A549 (cell line): Measurements from ENCODE around the gene NOTCH3. TPM values are rescaled to one million over a fixed set of nuclear protein-coding genes. Genes with fewer than 3 reads are reported as not detected.

Experiments
- ATAC-seq, 2 experiments: fragments of 200-7000 bp in 1 of 2; fragments of >200 bp in 1 of 2; cut with Nextera tagmentation in 1 of 2; cut with Tn5 transposase in 1 of 2; 3 replicates each; pipeline versions ENCODE4 v1.8.0 to v1.9.1; 2018 to 2020; ENCODE audit warnings: mild to moderate bottlenecking in 1 of 2, moderate library complexity in 1 of 2
- CTCF ChIA-PET: fragments of 300-600 bp; sonication (Branson Sonifier 250); formaldehyde crosslinking; extraction: SDS; loops from one replicate; lab custom pipeline; 2021; ENCODE audit warnings: antibody characterized with exemption, inconsistent platforms; lab: Yijun Ruan, JAX
- POLR2A ChIA-PET: fragments of 350-600 bp; formaldehyde crosslinking; extraction: SDS; loops from one replicate; lab custom pipeline; 2021; ENCODE audit warnings: antibody characterized with exemption, inconsistent platforms; lab: Yijun Ruan, JAX
- DNase-seq, 2 experiments: peaks; one replicate each; pipeline versions ENCODE4 v3.0.0 to v3.0.0-alpha.2; 2011 to 2016; ENCODE audit warnings: low read depth in 1 of 2, low spot score in 1 of 2
- FAIRE-seq: peaks from 2 replicates; lab custom pipeline; 2011; peaks lifted over from hg19 to GRCh38; lab: Jason Lieb, UNC
- H3K27ac ChIP-seq, 2 experiments: fragments of >200 bp; sonication (Bioruptor Twin); formaldehyde crosslinking; 3 replicates each; pipeline ENCODE4 v1.5.1; 2016 to 2017
- H3K4me1 ChIP-seq: fragments of >200 bp; sonication (Bioruptor Twin); formaldehyde crosslinking; 3 replicates; pipeline ENCODE4 v1.6.1; 2016
- H3K4me2 ChIP-seq: fragments of >200 bp; sonication (Bioruptor Twin); formaldehyde crosslinking; 3 replicates; pipeline ENCODE4 v1.6.1; 2016
- H3K4me3 ChIP-seq: fragments of >200 bp; sonication (Bioruptor Twin); formaldehyde crosslinking; 3 replicates; pipeline ENCODE4 v1.5.1; 2016
- H3K9me3 ChIP-seq: fragments of >200 bp; sonication (Bioruptor Twin); formaldehyde crosslinking; 3 replicates; pipeline ENCODE4 v1.6.1; 2016
- ESRRA ChIP-seq: fragments of 150-350 bp; IDR thresholded peaks from 2 replicates; pipeline ENCODE4 v1.6.1; 2014; ENCODE audit warnings: mild to moderate bottlenecking, low read length, borderline replicate concordance
- FOSL2 ChIP-seq, 2 experiments: fragments of 450-650 bp in 1 of 2; fragments of >200 bp in 1 of 2; sonication (Bioruptor Twin) in 1 of 2; formaldehyde crosslinking; IDR thresholded peaks; 2 replicates each; pipeline versions ENCODE4 v1.5.0 to v1.6.1; 2016 to 2020; ENCODE audit warnings: mild to moderate bottlenecking in 1 of 2, moderate library complexity in 1 of 2
- HDAC2 ChIP-seq: fragments of 200-600 bp; sonication (generic); IDR thresholded peaks from 2 replicates; pipeline ENCODE4 v1.6.1; 2016
- HEYL ChIP-seq: fragments of 250-450 bp; sonication (Bioruptor Pico); IDR thresholded peaks from 2 replicates; pipeline ENCODE4 v1.8.0; 2021; ENCODE audit warnings: mild to moderate bottlenecking, moderate library complexity
- HOXA7 ChIP-seq: fragments of 250-450 bp; sonication (Bioruptor Pico); IDR thresholded peaks from 2 replicates; pipeline ENCODE4 v1.5.0; 2020; ENCODE audit warnings: mild to moderate bottlenecking, moderate library complexity
- JUN ChIP-seq, 2 experiments: fragments of >200 bp; sonication (Bioruptor Twin); formaldehyde crosslinking; IDR thresholded peaks; 2 replicates in 1 of 2; 3 replicates in 1 of 2; pipeline ENCODE4 v1.6.1; 2016 to 2017
- MAFK ChIP-seq: fragments of 450-650 bp; IDR thresholded peaks from 2 replicates; pipeline ENCODE4 v1.6.1; 2014; ENCODE audit not compliant: partially characterized antibody
- MAZ ChIP-seq: fragments of 150-350 bp; IDR thresholded peaks from 2 replicates; pipeline ENCODE4 v1.6.1; 2014; ENCODE audit warnings: antibody characterized with exemption, low read depth, low read length, borderline replicate concordance
- NPAS2 ChIP-seq: fragments of 250-450 bp; sonication (Bioruptor Pico); IDR thresholded peaks from 2 replicates; pipeline ENCODE4 v1.8.0; 2022; ENCODE audit warnings: mild to moderate bottlenecking, moderate library complexity, borderline replicate concordance
- NR3C1 ChIP-seq: fragments of >200 bp; sonication (Bioruptor Twin); formaldehyde crosslinking; IDR thresholded peaks from 3 replicates; pipeline ENCODE4 v1.6.1; 2017
- PHF8 ChIP-seq: fragments of 200-600 bp; sonication (generic); IDR thresholded peaks from 2 replicates; pipeline ENCODE4 v1.6.1; 2016; ENCODE audit warnings: low read depth, mild to moderate bottlenecking, antibody characterized with exemption, moderate library complexity, borderline replicate concordance
- TFCP2L1 ChIP-seq: fragments of 250-450 bp; sonication (Bioruptor Pico); IDR thresholded peaks from 2 replicates; pipeline ENCODE4 v1.5.0; 2021; ENCODE audit warnings: mild to moderate bottlenecking
- ZFP36 ChIP-seq: fragments of 450-650 bp; IDR thresholded peaks from 2 replicates; pipeline ENCODE4 v1.6.1; 2014; ENCODE audit warnings: borderline replicate concordance; ENCODE audit not compliant: partially characterized antibody
- ZNF302 ChIP-seq: fragments of 250-450 bp; sonication (Bioruptor Pico); IDR thresholded peaks from 2 replicates; pipeline ENCODE4 v1.9.0; 2021; ENCODE audit warnings: inconsistent platforms, mild to moderate bottlenecking, moderate library complexity
- ZSCAN20 ChIP-seq: fragments of 250-450 bp; sonication (Bioruptor Pico); IDR thresholded peaks from 2 replicates; pipeline ENCODE4 v1.8.0; 2022; ENCODE audit warnings: mild to moderate bottlenecking, moderate library complexity
- WGBS: methylation state at CpG from one replicate; pipeline ENCODE4 v1.1.6; 2017; ENCODE audit errors: missing lambda C conversion rate; 5-methylcytosine and 5-hydroxymethylcytosine counted together
- polyA plus RNA-seq, 4 experiments: library from polyadenylated mRNA; depleted of rRNA in 3 of 4; stranded (reverse); fragments of >200 nt; fragmentation: RNase III in 1 of 4; extraction: RNeasy Plus Mini Kit Qiagen cat#74134 plus additional on column Dnase treatment in 1 of 4; gene quantifications; 2 replicates in 3 of 4; 3 replicates in 1 of 4; pipeline ENCODE4 v1.2.3, GENCODE V29; 2011 to 2017
- TF ChIP-seq, protein P1 (sequence below): IDR thresholded peaks from 2 replicates; pipeline ENCODE4 v1.6.1; 2012
- TF ChIP-seq, protein P2 (sequence below): IDR thresholded peaks from 2 replicates; pipeline ENCODE4 v1.6.1; 2012; ENCODE audit warnings: low read depth, borderline replicate concordance
- TF ChIP-seq, protein P3 (sequence below): fragments of 250-450 bp; sonication (Bioruptor Pico); IDR thresholded peaks from 2 replicates; pipeline ENCODE4 v1.5.0; 2021; ENCODE audit warnings: mild to moderate bottlenecking, moderate library complexity, borderline replicate concordance
- TF ChIP-seq, protein P4 (sequence below): IDR thresholded peaks from 2 replicates; pipeline ENCODE4 v1.6.1; 2012
- TF ChIP-seq, protein P5 (sequence below): fragments of 200-600 bp; sonication (generic); IDR thresholded peaks from 2 replicates; pipeline ENCODE4 v1.6.1; 2016; ENCODE audit warnings: antibody characterized with exemption, mild to moderate bottlenecking, moderate library complexity

NOTCH3 gene
- polyA plus RNA-seq, 2 of the 4 experiments (the other 2 are of a cell fraction): 9.5 to 14.7 TPM

DNA sequence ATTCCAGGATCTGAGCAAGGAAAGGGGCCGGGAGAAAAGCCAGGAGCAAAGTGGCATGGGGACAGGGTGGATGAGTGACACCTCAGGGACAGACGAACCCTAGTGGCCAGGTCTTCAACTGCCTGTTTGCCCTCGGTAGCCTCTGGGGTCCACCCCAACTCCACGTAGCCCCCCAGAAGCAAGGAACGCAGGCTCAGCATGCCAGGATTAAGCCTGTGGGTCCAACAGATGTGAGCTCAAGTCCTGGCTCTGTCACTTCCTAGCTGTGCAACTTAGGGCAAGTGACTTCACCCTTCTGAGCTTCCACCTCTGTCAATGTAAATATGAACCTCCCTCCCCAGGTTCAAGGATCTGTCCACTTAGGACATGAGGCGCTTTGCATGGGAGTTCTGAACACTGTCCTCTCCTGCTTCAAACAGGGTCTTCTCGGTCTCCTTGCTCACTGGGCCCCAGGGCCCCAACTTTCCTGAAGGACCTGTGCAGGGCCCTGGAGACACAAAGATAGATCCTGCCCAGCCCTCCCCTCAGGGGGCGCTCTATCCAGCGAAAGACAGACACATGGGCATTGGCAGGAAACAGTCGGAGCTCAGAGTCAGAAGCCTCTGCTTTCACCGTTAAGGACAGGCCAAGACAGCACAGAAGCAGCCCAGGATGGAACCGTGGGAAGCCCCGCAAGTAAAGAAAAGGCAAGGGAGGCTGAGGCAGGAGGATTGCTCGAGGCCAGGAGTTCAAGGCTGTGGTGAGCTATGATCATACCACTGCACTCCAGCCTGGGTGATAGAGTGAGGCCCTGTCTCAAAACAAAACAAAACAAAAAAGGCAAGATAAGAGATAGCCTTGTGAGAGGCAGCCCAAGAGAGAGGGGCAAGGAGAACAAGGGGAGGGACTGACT, 80.4 kb downstream of the NOTCH3 start:
- no peak for TF ChIP-seq ZSCAN20 (CRISPR knock-in tag)
- TF ChIP-seq ZFP36: no peak
- no peak for TF ChIP-seq HOXA7 (CRISPR knock-in tag)
- TF ChIP-seq ZNF302: no peak
- TF ChIP-seq JUN (IDR thresholded peaks at IDR 0.05): no peak
- no peak for TF ChIP-seq ESRRA
- no peak for TF ChIP-seq FOSL2 (IDR thresholded peaks at IDR 0.05)
- TF ChIP-seq FOSL2 (CRISPR knock-in tag; IDR thresholded peaks at IDR 0.05): no peak
- no peak for TF ChIP-seq MAFK
- TF ChIP-seq, protein P1, sequence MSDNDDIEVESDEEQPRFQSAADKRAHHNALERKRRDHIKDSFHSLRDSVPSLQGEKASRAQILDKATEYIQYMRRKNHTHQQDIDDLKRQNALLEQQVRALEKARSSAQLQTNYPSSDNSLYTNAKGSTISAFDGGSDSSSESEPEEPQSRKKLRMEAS: no peak
- TF ChIP-seq HEYL (CRISPR knock-in tag): no peak
- TF ChIP-seq, protein P2, sequence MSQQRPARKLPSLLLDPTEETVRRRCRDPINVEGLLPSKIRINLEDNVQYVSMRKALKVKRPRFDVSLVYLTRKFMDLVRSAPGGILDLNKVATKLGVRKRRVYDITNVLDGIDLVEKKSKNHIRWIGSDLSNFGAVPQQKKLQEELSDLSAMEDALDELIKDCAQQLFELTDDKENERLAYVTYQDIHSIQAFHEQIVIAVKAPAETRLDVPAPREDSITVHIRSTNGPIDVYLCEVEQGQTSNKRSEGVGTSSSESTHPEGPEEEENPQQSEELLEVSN: no peak
- TF ChIP-seq TFCP2L1: no peak
- TF ChIP-seq NR3C1: no peak
- TF ChIP-seq, protein P3, sequence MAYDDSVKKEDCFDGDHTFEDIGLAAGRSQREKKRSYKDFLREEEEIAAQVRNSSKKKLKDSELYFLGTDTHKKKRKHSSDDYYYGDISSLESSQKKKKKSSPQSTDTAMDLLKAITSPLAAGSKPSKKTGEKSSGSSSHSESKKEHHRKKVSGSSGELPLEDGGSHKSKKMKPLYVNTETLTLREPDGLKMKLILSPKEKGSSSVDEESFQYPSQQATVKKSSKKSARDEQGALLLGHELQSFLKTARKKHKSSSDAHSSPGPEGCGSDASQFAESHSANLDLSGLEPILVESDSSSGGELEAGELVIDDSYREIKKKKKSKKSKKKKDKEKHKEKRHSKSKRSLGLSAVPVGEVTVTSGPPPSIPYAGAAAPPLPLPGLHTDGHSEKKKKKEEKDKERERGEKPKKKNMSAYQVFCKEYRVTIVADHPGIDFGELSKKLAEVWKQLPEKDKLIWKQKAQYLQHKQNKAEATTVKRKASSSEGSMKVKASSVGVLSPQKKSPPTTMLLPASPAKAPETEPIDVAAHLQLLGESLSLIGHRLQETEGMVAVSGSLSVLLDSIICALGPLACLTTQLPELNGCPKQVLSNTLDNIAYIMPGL (CRISPR knock-in tag): no peak
- TF ChIP-seq, protein P4, sequence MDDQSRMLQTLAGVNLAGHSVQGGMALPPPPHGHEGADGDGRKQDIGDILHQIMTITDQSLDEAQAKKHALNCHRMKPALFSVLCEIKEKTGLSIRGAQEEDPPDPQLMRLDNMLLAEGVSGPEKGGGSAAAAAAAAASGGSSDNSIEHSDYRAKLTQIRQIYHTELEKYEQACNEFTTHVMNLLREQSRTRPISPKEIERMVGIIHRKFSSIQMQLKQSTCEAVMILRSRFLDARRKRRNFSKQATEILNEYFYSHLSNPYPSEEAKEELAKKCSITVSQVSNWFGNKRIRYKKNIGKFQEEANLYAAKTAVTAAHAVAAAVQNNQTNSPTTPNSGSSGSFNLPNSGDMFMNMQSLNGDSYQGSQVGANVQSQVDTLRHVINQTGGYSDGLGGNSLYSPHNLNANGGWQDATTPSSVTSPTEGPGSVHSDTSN: no peak
- no peak for TF ChIP-seq PHF8
- no peak for TF ChIP-seq NPAS2 (CRISPR knock-in tag)
- TF ChIP-seq MAZ: no peak
- TF ChIP-seq HDAC2: no peak
- TF ChIP-seq, protein P5, sequence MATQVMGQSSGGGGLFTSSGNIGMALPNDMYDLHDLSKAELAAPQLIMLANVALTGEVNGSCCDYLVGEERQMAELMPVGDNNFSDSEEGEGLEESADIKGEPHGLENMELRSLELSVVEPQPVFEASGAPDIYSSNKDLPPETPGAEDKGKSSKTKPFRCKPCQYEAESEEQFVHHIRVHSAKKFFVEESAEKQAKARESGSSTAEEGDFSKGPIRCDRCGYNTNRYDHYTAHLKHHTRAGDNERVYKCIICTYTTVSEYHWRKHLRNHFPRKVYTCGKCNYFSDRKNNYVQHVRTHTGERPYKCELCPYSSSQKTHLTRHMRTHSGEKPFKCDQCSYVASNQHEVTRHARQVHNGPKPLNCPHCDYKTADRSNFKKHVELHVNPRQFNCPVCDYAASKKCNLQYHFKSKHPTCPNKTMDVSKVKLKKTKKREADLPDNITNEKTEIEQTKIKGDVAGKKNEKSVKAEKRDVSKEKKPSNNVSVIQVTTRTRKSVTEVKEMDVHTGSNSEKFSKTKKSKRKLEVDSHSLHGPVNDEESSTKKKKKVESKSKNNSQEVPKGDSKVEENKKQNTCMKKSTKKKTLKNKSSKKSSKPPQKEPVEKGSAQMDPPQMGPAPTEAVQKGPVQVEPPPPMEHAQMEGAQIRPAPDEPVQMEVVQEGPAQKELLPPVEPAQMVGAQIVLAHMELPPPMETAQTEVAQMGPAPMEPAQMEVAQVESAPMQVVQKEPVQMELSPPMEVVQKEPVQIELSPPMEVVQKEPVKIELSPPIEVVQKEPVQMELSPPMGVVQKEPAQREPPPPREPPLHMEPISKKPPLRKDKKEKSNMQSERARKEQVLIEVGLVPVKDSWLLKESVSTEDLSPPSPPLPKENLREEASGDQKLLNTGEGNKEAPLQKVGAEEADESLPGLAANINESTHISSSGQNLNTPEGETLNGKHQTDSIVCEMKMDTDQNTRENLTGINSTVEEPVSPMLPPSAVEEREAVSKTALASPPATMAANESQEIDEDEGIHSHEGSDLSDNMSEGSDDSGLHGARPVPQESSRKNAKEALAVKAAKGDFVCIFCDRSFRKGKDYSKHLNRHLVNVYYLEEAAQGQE: no peak
- no peak for ATAC-seq

More for the DNA sequence above, 80.4 kb downstream of the NOTCH3 start:
- Histone ChIP-seq H3K4me3 (no peak overlapping the region), H3K4me1 (peaks cover 6% of the 10 kb centered on the region; the same call in 1 of the 3 replicates), H3K4me2 (no peak overlapping the region), H3K27ac (no peak overlapping the region), H3K9me3 (no peaks in the 10 kb centered on the region)
- ChIA-PET CTCF (interaction anchor here (1.4 kb wide), 1 partner anchor 19 kb away, joined by 3 read pairs; no protein-coding TSS in a partner anchor), POLR2A (no interaction called here)
- FAIRE-seq (no peak), DNase-seq (no peak)
- WGBS: 89% methylated on average over 12 of the region's 14 CpGs
